Astrocyte (in vitro differentiated cells and primary cell): Measurements from ENCODE around the gene PEX26.

Experiments
- CTCF ChIP-seq: IDR thresholded peaks from 2 replicates; pipeline ENCODE4 v1.5.1; 2011; ENCODE audit warnings: low read depth, mild to moderate bottlenecking, inconsistent platforms, low read length, moderate library complexity; ENCODE audit not compliant: insufficient read depth
- EZH2 ChIP-seq: IDR thresholded peaks from 2 replicates; pipeline ENCODE4 v1.6.1; 2012; ENCODE audit warnings: mild to moderate bottlenecking, low read length, inconsistent platforms; ENCODE audit not compliant: insufficient read depth

GRCh38 chr22:18063306-18063705 lies 14.5 kb upstream of the PEX26 start:
- TF ChIP-seq CTCF (no peak), EZH2 (no peak)
